Diencephalon (tissue), 1 donor: ENCODE data around the gene EML3. TPM values are rescaled to one million over a fixed set of nuclear protein-coding genes. Genes with fewer than 3 reads are reported as not detected.

Experiments
- small RNA-seq: library from RNA; depleted of rRNA; stranded (forward); fragments of <200 nt; gene quantifications from one replicate; pipeline ENCODE3, GENCODE V24; 2014
- total RNA-seq: library from RNA; depleted of rRNA; stranded (reverse); fragments of >200 nt; gene quantifications from one replicate; pipeline ENCODE4 v1.2.3, GENCODE V29; 2014

EML3 gene, protein sequence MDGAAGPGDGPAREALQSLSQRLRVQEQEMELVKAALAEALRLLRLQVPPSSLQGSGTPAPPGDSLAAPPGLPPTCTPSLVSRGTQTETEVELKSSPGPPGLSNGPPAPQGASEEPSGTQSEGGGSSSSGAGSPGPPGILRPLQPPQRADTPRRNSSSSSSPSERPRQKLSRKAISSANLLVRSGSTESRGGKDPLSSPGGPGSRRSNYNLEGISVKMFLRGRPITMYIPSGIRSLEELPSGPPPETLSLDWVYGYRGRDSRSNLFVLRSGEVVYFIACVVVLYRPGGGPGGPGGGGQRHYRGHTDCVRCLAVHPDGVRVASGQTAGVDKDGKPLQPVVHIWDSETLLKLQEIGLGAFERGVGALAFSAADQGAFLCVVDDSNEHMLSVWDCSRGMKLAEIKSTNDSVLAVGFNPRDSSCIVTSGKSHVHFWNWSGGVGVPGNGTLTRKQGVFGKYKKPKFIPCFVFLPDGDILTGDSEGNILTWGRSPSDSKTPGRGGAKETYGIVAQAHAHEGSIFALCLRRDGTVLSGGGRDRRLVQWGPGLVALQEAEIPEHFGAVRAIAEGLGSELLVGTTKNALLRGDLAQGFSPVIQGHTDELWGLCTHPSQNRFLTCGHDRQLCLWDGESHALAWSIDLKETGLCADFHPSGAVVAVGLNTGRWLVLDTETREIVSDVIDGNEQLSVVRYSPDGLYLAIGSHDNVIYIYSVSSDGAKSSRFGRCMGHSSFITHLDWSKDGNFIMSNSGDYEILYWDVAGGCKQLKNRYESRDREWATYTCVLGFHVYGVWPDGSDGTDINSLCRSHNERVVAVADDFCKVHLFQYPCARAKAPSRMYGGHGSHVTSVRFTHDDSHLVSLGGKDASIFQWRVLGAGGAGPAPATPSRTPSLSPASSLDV
- total RNA-seq, result 7.4 TPM

DNA sequence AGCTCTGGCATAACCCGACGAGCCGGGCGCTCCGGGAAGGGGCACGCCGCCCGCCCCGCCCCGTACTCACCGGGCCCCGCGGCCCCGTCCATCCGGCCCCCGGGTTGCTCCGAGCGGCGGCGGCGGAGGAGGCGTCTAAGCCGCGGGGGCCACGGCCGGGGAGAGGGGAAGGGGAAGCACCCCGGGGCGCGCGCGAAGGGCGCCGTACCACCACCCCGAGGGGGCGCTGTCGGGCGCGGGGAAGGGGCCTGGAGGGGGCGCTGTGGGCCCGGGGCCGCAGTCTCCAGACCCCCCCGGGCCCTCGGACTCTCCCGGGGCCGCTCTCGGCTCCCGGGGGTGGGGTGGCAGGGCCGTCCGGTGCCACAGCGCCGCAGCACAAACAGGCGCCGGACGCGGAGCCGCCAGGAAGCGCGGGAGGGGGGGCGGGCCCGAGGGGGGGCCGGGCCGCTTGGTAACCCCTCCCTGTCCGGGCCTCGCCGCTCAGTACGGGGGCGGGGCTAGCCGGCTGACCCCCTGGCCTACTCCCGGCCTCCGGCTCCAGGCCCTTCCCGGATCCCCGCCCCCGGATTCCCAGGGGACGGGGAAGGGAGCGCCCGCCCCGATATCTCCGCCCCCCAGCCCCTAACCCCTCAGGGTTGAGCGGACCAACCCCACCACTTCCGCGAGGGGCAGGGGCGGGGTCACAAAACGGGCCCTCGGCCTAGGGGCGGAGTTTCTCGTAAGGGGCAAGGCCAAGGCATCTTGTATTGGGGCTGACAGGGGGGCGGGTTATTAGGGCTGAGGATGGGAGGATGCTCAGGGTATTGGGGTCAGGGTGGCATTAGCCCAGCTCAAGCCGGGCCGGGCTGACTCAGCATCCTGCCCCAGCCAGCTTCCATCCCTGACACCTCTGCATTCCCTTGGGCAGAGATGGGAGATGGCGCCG, at the start of gene EML3, which contains the start of gene ROM1:
EML3 (minus strand) TSS at position 410 of the 925 bp plus-strand sequence; CDS start at position 92, 318 bp downstream.
ROM1 (plus strand) TSS at position 892 of the 925 bp plus-strand sequence; CDS start at position 917, 25 bp downstream.

DNA sequence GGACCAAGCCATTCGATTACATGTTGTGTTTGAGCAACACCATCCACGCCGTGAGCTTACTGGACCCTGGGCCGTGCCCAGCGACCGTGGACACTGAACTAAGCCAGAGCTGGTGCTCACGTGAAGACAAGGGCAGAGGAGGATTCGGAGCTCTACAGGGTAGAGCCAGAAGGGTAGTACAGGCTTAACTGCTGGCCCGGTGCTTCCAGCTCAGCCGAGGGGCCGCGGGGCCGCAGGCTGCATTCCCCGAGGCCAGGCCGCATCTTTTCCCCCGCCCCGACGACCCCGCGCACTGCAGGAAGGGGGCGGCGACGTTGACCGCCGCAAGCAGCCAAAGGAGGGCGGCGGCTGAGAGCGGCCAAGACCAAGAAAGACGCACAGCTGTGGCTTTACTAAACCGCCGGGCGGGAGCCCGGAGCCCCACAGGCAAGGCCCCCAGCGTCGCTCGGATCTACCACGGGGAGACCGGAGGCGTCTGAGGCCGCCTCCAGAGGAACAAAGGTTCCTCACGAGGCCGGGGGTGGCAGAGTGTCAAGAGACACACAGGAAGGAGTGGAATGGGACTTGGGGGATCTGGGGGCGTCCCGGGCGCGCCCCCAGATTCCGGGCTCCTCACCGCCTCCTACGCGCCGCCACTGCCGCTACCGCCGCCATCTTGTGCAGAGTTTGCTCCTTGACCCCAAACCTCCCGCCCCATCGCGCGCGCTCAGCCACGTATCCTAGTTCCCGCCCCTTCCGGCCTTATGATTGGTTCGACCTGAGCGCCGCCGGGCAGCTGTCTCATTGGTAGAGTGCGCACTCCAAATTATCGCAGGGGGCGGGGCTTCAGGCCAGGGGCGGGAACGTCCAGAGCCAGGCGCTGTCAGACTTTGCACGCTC, 33.6 kb upstream of the EML3 start, which contains the start of gene GANAB:
GANAB (minus strand) TSS at position 668 of the 879 bp plus-strand sequence; CDS start at position 654, 14 bp downstream.

DNA sequence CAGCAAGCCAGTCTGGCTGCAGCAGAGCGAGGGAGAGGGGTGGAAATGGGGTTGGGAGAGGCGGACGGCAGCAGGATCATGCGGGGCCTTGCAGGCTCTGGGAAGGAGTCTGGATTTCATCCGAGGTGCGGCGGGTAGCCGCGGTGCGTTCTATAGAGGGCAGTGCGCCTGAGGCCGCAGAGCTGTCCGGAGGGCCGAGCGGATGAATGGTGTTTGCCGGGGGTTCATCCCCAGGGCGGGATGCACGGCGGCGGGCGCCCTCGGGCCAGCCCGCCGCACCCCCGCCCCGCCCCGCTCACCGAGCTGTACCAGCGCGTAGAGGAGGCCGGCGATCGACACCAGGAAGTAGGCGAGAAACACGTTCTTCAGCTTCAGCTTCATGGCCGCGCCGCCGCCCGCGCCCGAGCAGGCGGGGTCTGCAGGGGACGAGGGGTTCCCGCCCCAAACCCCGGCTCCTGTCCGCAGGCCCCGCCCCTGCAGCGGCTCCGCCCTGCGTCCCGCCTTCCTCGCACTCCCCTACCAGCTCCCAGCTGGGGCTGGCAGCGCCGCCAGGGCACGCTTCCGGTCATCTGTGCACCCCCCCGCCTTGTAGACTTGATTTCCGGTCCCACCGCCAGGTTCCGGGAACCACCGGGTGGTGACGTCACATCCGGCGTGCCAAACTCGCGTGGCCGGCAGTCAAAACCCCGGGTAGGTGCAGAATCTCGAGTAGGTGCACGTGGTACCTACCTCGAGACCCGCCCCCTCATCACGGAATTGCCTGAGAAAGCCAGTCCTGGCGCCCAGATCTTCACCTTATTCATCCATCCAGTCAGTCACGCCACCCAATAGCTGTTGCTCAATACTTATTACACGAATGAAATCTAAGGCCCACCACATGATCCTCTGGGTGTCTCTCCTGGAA, 9.2 kb upstream of the EML3 start, which contains the start of gene B3GAT3:
B3GAT3 (minus strand) TSS at position 420 of the 904 bp plus-strand sequence; CDS start at position 381, 39 bp downstream.

DNA sequence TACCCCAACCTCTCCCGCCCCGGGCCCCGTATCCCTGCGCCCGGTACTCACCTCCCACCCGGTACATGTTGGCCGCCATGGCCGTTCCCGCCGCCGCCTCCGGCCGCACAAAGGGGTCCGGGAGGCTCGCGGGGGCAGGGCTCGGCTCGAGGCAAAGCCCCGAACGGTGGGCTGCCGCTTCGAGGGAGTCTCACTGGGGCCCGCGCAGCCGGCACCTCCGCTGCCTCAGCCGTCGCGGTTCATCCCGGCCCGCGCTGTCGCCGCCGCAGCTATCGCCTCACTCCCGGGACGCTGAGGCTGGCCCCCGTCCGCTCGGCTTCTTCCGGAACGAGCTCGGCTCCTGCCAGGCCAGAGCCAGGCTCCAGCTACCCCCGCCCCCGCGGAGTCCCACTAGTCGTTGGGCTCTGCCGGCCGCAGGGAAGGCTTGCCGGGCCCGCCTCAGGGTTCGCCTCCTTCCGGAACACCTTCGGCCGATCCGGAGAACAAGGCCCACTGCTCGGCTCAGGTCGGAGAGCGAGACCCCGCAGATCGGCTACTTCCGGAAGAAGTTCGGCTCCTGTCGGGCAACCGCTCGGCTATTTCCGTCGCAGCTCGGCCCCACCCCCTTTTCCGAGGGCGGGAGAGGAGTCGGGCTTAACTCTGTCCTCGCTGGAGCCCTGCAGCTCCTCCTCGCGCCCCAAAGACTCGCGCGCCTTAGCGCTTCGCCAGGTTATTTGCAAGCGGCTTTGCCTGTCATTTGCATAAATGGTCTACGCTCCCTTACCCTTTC, 11.0 kb downstream of the EML3 start, which contains the start of gene MTA2:
MTA2 (minus strand) TSS at position 494 of the 769 bp plus-strand sequence; CDS start at position 79, 415 bp downstream.

DNA sequence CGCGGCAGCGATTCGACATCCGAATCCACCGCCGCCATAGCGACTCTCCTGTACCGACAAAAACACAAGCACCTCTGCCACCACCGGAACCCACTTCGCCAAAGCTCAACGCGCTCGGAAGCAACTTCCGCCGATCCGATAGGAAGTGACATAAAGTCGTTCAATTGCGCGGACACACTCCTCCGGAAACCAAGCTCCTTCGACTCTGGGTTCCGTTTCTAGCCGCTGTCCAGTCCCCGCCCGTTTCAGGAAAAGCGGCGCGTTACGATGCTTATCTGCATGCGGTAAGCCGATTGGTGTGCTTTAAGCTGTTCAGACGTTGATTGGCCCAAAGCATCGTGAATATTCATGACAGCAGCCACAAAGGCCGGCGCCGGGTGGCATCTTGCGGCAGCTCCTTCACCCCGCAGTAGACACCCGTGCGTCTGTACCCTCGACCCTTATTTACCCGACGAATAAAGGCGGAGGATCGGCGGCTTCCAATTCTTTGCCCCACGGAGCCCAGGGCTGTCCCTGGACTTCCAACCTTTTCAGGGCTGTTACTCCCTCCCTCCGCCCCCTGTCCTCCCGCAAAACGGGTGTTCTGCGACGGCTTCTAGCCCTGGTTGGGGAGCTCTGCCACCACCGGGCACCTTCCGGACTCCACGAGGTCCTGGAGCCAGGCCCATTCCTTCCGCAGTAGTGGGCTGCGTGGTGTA, 21.0 kb downstream of the EML3 start, which contains the start of gene TUT1:
TUT1 (minus strand) TSS at position 76 of the 698 bp plus-strand sequence; CDS start at position 38, 38 bp downstream.

DNA sequence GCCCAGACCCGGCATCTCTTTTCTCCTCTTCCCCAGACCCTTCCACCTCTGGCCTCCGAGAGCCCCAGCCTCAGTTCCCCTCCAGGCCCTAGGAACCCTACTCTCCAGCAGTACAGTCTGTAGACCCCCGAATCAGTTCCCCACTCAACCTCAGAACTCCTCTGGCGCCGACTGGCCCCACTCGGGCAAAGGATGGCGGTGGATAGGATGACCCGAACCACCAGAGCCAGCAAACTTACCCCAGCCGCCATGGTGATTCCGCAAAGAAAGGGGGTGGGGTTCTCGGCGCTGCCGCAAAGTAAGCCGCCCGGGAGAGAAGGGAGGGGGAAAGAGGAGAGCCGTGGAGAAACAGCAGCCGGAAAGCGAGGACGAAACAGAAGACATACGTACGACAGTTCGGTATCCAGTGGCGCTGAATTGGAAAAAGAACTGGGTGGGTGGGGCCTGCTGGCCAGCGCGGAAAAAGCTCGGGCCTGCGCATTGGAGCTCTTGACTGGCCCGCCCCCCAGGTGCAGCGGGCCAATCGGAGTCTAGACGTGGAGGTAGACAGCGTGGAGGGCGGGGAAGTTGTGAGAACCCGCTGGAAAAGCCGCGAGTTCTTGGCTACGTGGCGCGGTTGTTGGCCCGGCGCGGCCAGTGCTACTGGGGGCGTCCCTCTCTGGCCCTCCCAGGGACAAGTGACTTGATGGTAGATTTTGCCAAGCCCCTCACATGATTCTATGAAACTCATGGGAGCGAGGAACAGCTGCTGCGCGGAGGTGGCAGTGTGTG, 38.8 kb downstream of the EML3 start, which contains the start of gene EEF1G:
EEF1G (minus strand) TSS at position 300 of the 771 bp plus-strand sequence; CDS start at position 251, 49 bp downstream.

Small RNAs within 50 kb of the gene (small RNA-seq; reads per million reads assigned to genes)
- gene AP001458.1 (not detected), gene EEF1G (not detected), gene MIR6747 (0.41 reads per million, percentile 42 among the genes with 10 or more reads in this experiment)

Other genes starting within 250 kb of the EML3 start
- gene SCGB1A1, start 193.7 kb downstream of the EML3 start, total RNA-seq, result not detected
- gene AHNAK, start 66.0 kb downstream of the EML3 start, total RNA-seq, result 27.5 TPM
- gene EEF1G, start 38.9 kb downstream of the EML3 start, total RNA-seq, result 1,289 TPM
- 6.0 TPM for gene TUT1, start 21.3 kb downstream of the EML3 start, total RNA-seq
- 86.3 TPM for gene MTA2, start 10.9 kb downstream of the EML3 start, total RNA-seq
- gene ROM1, start 482 bp upstream of the EML3 start, total RNA-seq, result 2.8 TPM
- gene B3GAT3, start 9.2 kb upstream of the EML3 start, total RNA-seq, result 23.5 TPM
- gene GANAB, start 33.8 kb upstream of the EML3 start, total RNA-seq, result 84.2 TPM
- gene INTS5, start 40.5 kb upstream of the EML3 start, total RNA-seq, result 18.2 TPM
- 24.7 TPM for gene C11orf98, start 52.4 kb upstream of the EML3 start, total RNA-seq
- 6.0 TPM for gene CSKMT, start 52.5 kb upstream of the EML3 start, total RNA-seq
- gene UQCC3, start 58.9 kb upstream of the EML3 start, total RNA-seq, result 5.5 TPM
- 3.9 TPM for gene LBHD1, start 59.5 kb upstream of the EML3 start, total RNA-seq
- 53.3 TPM for gene UBXN1, start 66.3 kb upstream of the EML3 start, total RNA-seq
- gene LRRN4CL, start 76.8 kb upstream of the EML3 start, total RNA-seq, result 0.46 TPM
- 202 TPM for gene BSCL2, start 94.6 kb upstream of the EML3 start, total RNA-seq
- gene GNG3, start 94.9 kb upstream of the EML3 start, total RNA-seq, result 99.7 TPM
- gene HNRNPUL2, start 114.7 kb upstream of the EML3 start, total RNA-seq, result 30.7 TPM
- gene TTC9C, start 115.7 kb upstream of the EML3 start, total RNA-seq, result 31.8 TPM
- 16.4 TPM for gene ZBTB3, start 141.4 kb upstream of the EML3 start, total RNA-seq
- 59.7 TPM for gene POLR2G, start 148.8 kb upstream of the EML3 start, total RNA-seq
- 11.3 TPM for gene TAF6L, start 158.6 kb upstream of the EML3 start, total RNA-seq
- gene TMEM179B, start 174.6 kb upstream of the EML3 start, total RNA-seq, result 18.5 TPM
- gene TMEM223, start 179.2 kb upstream of the EML3 start, total RNA-seq, result 17.1 TPM
- 15.9 TPM for gene NXF1, start 192.7 kb upstream of the EML3 start, total RNA-seq
- gene STX5, start 219.3 kb upstream of the EML3 start, total RNA-seq, result 27.2 TPM
- gene TEX54, start 220.1 kb upstream of the EML3 start, total RNA-seq, result not detected
- gene WDR74, start 226.8 kb upstream of the EML3 start, total RNA-seq, result 27.0 TPM